ENCODE data around the gene TBC1D23.

Gene TBC1D23

DNA sequence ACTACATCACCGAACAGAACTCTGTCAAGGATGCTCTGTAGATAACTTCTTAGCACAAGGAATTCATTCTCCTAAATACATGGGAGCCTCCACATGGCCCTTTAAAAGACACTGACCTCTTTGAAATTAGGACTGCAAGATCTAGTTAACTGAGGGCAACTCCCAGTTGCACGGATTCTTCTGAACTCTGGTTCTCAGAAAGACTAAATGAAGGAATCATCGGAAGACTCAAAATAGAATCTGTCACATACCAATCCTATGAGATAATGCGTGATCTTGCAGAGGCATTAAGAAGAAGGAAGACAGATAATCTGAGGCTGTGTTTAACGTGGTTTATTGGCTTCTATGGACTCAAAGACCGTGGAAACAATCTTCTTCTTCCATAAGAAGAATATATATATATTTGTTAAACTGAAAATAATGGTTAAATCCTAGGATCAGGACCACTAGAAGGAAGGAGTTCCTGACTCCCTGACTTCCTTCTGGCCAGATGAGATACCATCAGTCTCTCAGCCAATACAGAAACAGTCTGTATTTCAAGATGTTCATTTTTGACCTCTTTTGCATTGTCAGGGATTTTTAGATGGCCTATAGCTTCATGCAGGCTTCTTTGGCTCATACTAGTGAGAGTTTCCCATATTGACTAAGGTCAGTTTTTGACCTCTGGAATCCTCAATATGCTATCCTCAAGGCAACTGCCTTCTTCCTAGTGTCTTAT lies 33.9 kb upstream of the TBC1D23 start:
- CTCF ChIA-PET = interaction anchor here (0.6 kb wide), 1 partner anchor 257 kb away, joined by 5 read pairs; no protein-coding TSS in a partner anchor
- TF ChIP-seq PRDM6 (tag by site-specific recombination; IDR thresholded peaks at IDR 0.05) (no peak), ZNF518A (tag by site-specific recombination; conservative IDR thresholded peaks at IDR 0.05; ENCODE audit: low read depth) (no peak), ZNF585B (tag by site-specific recombination; IDR thresholded peaks at IDR 0.05) (no peak), ZBTB48 (tag by site-specific recombination; IDR thresholded peaks at IDR 0.05) (no peak), ZNF548 (tag by site-specific recombination; IDR thresholded peaks at IDR 0.05) (no peak), ZBTB1 (tag by site-specific recombination; IDR thresholded peaks at IDR 0.05) (no peak), ZIC2 (tag by site-specific recombination; IDR thresholded peaks at IDR 0.05) (no peak), ZNF449 (tag by site-specific recombination; IDR thresholded peaks at IDR 0.05) (no peak), ZFHX2 (tag by site-specific recombination; conservative IDR thresholded peaks at IDR 0.05) (no peak), ZNF677 (tag by site-specific recombination; IDR thresholded peaks at IDR 0.05) (no peak), ZNF274 (IDR thresholded peaks at IDR 0.05; ENCODE audit: low read length) (no peak), ZNF274 (tag by site-specific recombination; IDR thresholded peaks at IDR 0.05; ENCODE audit: borderline replicate concordance) (no peak), PRDM2 (tag by site-specific recombination; IDR thresholded peaks at IDR 0.05; ENCODE audit: borderline replicate concordance) (no peak), ZNF394 (tag by site-specific recombination; IDR thresholded peaks at IDR 0.05; ENCODE audit: borderline replicate concordance) (no peak), ZNF830 (tag by site-specific recombination; IDR thresholded peaks at IDR 0.05; ENCODE audit: low read depth) (no peak), ZNF10 (tag by site-specific recombination; IDR thresholded peaks at IDR 0.05) (no peak)
- TF ChIP-seq, protein P1, sequence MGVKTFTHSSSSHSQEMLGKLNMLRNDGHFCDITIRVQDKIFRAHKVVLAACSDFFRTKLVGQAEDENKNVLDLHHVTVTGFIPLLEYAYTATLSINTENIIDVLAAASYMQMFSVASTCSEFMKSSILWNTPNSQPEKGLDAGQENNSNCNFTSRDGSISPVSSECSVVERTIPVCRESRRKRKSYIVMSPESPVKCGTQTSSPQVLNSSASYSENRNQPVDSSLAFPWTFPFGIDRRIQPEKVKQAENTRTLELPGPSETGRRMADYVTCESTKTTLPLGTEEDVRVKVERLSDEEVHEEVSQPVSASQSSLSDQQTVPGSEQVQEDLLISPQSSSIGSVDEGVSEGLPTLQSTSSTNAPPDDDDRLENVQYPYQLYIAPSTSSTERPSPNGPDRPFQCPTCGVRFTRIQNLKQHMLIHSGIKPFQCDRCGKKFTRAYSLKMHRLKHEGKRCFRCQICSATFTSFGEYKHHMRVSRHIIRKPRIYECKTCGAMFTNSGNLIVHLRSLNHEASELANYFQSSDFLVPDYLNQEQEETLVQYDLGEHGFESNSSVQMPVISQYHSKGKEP (tag by site-specific recombination; IDR thresholded peaks at IDR 0.05) = no peak

More for the DNA sequence above, 33.9 kb upstream of the TBC1D23 start:
- Histone ChIP-seq H3K4me1 (ENCODE audit: control insufficient read depth, insufficient read depth, low read length) (no peaks in the 10 kb centered on the region), H3K4me3 (ENCODE audit: low read depth, low read length) (no peak overlapping the region), H3K27ac (ENCODE audit: extremely low read depth, low read depth, low read length) (no peak overlapping the region), H3K36me3 (ENCODE audit: control insufficient read depth in 2 of 2, insufficient read depth in 1 of 2, low read length in 2 of 2) (no peaks in the 10 kb centered on the region), H3K9me3 (ENCODE audit: control insufficient read depth, insufficient read depth, low read depth, low read length) (no peaks in the 10 kb centered on the region)
- POLR2A ChIA-PET = interaction anchor here (0.6 to 0.7 kb wide), 2 partner anchors 197 to 388 kb away, joined by 3 to 5 read pairs; no protein-coding TSS in a partner anchor
